GM10266 (cell line): ENCODE data around the gene ALLC.

Source experiments
- DNase-seq: peaks from one replicate; pipeline ENCODE4 v3.0.0; 2012; ENCODE audit errors: extremely low spot score
- CTCF ChIP-seq: IDR thresholded peaks from 2 replicates; pipeline ENCODE4 v1.5.1; 2012; ENCODE audit warnings: mild to moderate bottlenecking, low read depth; ENCODE audit not compliant: control insufficient read depth, insufficient read depth; ENCODE audit errors: missing control alignments

The ALLC gene

GRCh38 chr2:3638456-3638810 lies 19.6 kb upstream of the ALLC start:
- TF ChIP-seq CTCF, result no peak
- no peak for DNase-seq

GRCh38 chr2:3639015-3639630 lies 18.9 kb upstream of the ALLC start:
- no peak for DNase-seq
- TF ChIP-seq CTCF, result no peak

GRCh38 chr2:3639653-3640052 lies 18.3 kb upstream of the ALLC start:
- no peak for TF ChIP-seq CTCF
- DNase-seq, result no peak

GRCh38 chr2:3641181-3641580 lies 16.8 kb upstream of the ALLC start:
- TF ChIP-seq CTCF, result no peak

GRCh38 chr2:3641841-3642421 lies 16.1 kb upstream of the ALLC start:
- no peak for TF ChIP-seq CTCF
- DNase-seq, result no peak

More at GRCh38 chr2:3641181-3641580, 16.8 kb upstream of the ALLC start:
- no peak for DNase-seq

GRCh38 chr2:3642521-3643215 lies 15.3 kb upstream of the ALLC start:
- no peak for DNase-seq
- no peak for TF ChIP-seq CTCF

GRCh38 chr2:3643371-3644245 lies 14.4 kb upstream of the ALLC start:
- TF ChIP-seq CTCF, result no peak
- DNase-seq, result no peak
